SK-N-MC (cell line): ENCODE results near the gene AMBRA1.
A peak's percentile ranks its signal among the peaks of the same experiment; 100 is the strongest.

Experiments used
- DNase-seq: peaks from one replicate; pipeline ENCODE4 v3.0.0-alpha.2; 2011; ENCODE audit warnings: low read depth, low spot score
- H3K27ac ChIP-seq: fragments of 200-600 bp; sonication (generic); 2 replicates; pipeline ENCODE4 v1.5.1; 2016; ENCODE audit warnings: mixed run types
- H3K36me3 ChIP-seq: fragments of 200-600 bp; sonication (generic); 2 replicates; pipeline ENCODE4 v1.6.1; 2017; ENCODE audit warnings: antibody characterized with exemption, low read length, mixed read lengths; ENCODE audit not compliant: insufficient read depth
- H3K4me3 ChIP-seq: fragments of 200-600 bp; sonication (generic); 2 replicates; pipeline ENCODE4 v1.5.1; 2016
- H3K9ac ChIP-seq: fragments of 200-600 bp; sonication (generic); 2 replicates; pipeline ENCODE4 v1.8.0; 2017; ENCODE audit warnings: mixed run types, mixed read lengths; ENCODE audit not compliant: insufficient read length
- H3K9me3 ChIP-seq: fragments of 200-600 bp; sonication (generic); 2 replicates; pipeline ENCODE4 v1.6.1; 2017; ENCODE audit warnings: low read depth, mild to moderate bottlenecking, antibody characterized with exemption, low read length, moderate library complexity, mixed read lengths
- EZH2 ChIP-seq: fragments of 200-600 bp; sonication (generic); IDR thresholded peaks from one replicate; pipeline ENCODE4 v1.6.1; 2017; ENCODE audit warnings: antibody characterized with exemption
- FOXP2 ChIP-seq: optimal IDR thresholded peaks from 2 replicates; pipeline ENCODE3; 2011; ENCODE audit warnings: mild to moderate bottlenecking, moderate library complexity; ENCODE audit not compliant: insufficient read depth; ENCODE audit errors: extremely low read length, control extremely low read depth
- POLR2AphosphoS5 ChIP-seq: IDR thresholded peaks from 2 replicates; pipeline ENCODE4 v1.6.1; 2012; ENCODE audit warnings: mild to moderate bottlenecking, low read depth, low read length, borderline replicate concordance

AMBRA1 gene

DNA sequence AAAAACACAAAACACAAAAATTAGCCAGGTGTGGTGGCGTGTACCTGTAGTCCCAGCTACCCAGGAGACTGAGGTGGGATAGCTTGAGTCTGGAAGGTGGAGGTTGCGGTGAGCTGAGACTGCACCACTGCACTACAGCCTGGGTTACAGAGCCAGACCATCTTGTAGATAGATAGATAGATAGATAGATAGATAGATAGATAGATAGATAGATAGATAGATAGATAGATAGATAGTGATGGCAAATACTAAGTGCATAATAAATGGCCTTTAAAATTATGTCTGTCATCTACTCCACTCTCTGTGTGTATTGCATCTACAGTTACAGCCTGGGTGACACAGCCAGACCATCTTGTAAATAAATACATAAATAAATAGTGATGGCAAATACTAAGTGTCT lies 146.3 kb downstream of the AMBRA1 start:
- Histone ChIP-seq H3K27ac (no peak overlapping the region), H3K36me3 (peaks cover 8% of the 10 kb centered on the region; the same call in 1 of the 2 replicates), H3K9ac (no peak overlapping the region), H3K9me3 (no peaks in the 10 kb centered on the region), H3K4me3 (no peak overlapping the region)
- DNase-seq = no peak
- TF ChIP-seq FOXP2 = no peak
- TF ChIP-seq POLR2AphosphoS5 = no peak
- no peak for TF ChIP-seq EZH2

DNA sequence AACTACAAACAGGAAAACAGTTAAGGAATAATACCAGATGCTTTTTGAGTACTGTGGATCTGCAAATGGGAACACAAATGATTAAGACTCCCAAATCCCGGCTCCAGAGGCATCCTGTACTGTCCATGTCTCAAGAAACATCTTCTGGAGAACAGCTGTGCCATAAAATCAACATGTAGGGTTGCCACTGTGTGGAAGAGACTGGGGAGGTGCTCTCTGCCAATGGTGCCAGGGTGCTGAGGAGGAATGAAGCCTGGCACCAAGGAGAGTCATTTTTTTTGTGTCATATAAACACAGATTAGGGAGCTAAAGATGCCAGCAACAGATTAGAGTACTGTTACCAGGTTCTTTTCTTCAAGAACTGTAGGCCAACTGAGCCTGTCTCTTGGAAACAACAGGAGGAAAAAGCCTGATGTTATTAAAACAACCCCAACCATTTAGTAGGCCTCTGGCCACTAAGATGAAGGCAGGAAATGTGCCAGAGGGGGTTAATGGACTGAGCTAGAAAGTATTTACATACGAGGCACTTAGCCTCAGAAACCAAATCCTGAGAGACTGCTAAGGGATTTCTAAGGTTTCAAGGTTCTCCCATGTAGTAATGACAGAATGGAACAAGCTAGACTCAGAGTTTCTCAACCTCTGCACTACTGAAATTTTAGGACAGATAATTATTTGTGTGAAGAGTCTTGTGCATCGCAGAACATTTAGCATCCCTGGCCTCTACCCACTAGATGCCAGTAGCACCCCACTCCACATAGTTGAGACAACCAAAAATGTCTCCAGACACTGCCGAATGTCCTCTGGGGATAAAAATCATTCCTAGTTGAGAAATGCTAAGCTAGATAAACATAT lies 147.7 kb downstream of the AMBRA1 start:
- H3K36me3 ChIP-seq = peaks cover 21% of the 10 kb centered on the region
- H3K27ac ChIP-seq = peak overlapping the region; percentile 3; the same call in 1 of the 2 replicates
- TF ChIP-seq FOXP2 (no peak), POLR2AphosphoS5 (no peak), EZH2 (no peak)

DNA sequence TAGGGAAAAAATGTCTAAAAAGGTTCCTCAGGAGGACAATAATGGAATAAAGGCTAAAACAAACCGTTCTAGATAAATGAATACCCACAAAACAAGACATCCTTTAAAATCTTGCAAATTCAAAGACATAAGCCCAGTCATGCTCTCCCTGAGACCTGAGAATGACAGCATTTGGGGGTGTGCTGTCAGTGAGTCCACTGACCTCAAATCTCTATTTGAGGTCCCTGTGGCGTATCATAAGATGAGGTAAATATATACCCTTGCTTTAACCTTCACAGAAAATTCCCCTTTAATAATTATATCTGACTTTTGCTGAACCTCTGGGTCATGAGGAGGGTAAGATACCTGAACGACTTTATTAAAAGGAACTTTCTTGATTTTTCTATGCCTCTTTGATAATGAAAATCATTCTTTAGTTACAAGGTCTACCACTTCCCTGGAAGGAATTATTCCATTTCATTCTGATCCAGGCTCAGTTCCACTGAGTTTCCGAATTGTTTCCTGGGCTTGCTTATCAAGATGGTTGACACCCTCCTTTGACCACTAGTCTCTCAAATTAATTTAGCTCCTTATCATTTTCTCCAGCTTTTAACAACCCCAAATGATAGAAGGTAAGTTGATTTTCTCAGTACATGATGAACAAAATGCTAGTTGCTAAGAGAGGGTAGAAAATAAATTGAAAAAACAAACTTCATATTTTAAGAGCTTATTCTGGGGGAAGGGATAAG lies 148.5 kb downstream of the AMBRA1 start:
- H3K27ac ChIP-seq = no peak overlapping the region
- H3K36me3 ChIP-seq = peaks cover 26% of the 10 kb centered on the region
- H3K9ac ChIP-seq = no peak overlapping the region
- no peaks in the 10 kb centered on the region for H3K9me3 ChIP-seq
- H3K4me3 ChIP-seq = no peak overlapping the region
- TF ChIP-seq POLR2AphosphoS5 (no peak), FOXP2 (no peak), EZH2 (no peak)
- no peak for DNase-seq

More for the DNA sequence above, 147.7 kb downstream of the AMBRA1 start:
- no peak overlapping the region for H3K4me3 ChIP-seq
- H3K9ac ChIP-seq = no peak overlapping the region
- no peaks in the 10 kb centered on the region for H3K9me3 ChIP-seq
- no peak for DNase-seq

DNA sequence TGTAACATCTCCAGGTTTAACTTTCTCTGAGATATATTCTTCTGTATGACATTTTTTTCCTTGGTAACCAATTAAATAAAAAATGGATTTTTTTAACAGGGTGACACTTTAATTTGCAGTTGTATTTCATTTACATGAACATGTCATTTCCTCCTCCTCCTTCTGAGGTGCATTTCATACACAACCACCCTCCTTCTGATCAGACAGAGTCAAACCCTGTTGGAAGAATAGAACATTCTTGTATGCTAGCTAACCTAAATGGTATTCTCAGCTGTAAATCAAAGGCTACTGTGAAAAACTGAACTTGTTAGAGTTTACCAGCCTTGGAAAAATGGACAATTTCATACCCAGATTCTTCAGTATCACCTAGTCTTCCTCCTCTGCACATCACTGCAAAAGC lies 149.5 kb downstream of the AMBRA1 start:
- DNase-seq = no peak
- TF ChIP-seq FOXP2 (no peak), EZH2 (no peak), POLR2AphosphoS5 (no peak)
- H3K36me3 ChIP-seq = peaks cover 26% of the 10 kb centered on the region
- H3K9me3 ChIP-seq = no peaks in the 10 kb centered on the region
- no peak overlapping the region for H3K9ac ChIP-seq
- no peak overlapping the region for H3K27ac ChIP-seq
- H3K4me3 ChIP-seq = no peak overlapping the region

DNA sequence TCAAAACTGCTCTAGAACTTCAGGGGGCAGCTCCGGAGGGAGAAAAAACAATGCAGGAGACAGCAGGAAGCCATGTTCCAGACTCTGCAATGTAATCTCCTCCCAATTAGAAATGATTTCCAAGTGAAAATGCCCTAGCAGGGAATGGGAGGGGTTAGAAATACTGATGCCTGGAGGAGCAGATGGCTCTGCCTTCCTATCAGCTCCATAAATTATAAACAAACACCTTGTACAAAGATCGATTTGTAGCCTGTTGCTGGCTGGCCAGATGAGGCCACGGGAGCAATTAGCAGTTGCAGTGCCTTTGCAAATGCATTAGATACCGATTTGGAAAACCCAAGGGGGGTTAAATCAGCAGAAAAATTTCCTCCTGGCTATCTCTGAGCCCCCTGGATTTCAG lies 155.6 kb downstream of the AMBRA1 start:
- Histone ChIP-seq H3K27ac (no peak overlapping the region), H3K9me3 (no peaks in the 10 kb centered on the region), H3K36me3 (peaks cover 35% of the 10 kb centered on the region), H3K9ac (no peak overlapping the region), H3K4me3 (no peak overlapping the region)
- DNase-seq = no peak
- no peak for TF ChIP-seq POLR2AphosphoS5
- TF ChIP-seq FOXP2 = no peak
- TF ChIP-seq EZH2 = no peak

DNA sequence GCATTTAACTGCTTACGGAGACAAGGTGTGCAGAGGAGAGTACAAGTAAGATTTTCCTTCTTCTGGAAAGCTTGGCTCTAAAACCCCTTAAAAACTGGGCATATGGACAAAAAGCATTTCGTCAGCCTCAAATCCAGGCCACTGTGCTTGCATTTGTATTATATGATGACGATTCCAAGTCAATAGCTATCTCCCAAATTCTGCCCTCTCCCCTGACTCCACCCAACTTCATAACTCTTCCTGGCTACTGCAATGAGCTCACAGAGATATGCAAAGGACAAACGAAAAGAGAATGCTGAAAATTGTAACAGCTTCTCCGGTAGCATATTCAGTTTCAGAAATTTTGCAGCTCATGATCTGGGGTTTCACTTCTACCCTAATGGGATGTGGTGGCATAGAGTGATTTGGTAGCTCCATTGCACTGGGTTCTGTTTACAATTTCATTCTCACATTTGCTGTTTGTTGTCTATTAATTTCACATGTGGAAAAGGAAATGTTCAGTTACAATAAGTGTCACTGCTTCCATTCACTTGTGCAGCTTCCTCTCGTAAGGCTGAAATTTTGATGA lies 156.6 kb downstream of the AMBRA1 start:
- Histone ChIP-seq H3K9me3 (no peaks in the 10 kb centered on the region), H3K4me3 (no peak overlapping the region), H3K9ac (no peak overlapping the region), H3K27ac (no peak overlapping the region), H3K36me3 (peaks cover 32% of the 10 kb centered on the region)
- TF ChIP-seq POLR2AphosphoS5 (no peak), FOXP2 (no peak), EZH2 (no peak)
- DNase-seq = no peak

DNA sequence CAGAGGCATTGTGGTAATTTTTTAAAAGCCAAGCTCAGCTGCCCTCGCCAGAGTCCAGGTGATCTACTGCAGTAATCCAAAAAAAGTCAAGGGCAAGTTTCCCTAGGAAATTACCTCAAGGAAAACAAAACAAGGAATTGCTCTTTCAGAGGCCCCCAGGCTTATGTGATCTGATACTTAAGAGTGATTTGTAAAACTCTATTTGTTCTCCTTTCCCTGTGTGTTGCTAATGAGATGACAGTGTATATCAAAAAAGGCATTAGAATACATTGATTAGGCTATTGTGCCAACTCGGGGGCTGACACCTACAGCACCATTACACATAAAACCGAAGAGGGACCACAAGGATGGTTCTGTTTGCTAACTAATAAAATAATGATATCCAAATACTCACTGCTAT lies 157.7 kb downstream of the AMBRA1 start:
- TF ChIP-seq POLR2AphosphoS5 = no peak
- no peak for TF ChIP-seq EZH2
- TF ChIP-seq FOXP2 = no peak

DNA sequence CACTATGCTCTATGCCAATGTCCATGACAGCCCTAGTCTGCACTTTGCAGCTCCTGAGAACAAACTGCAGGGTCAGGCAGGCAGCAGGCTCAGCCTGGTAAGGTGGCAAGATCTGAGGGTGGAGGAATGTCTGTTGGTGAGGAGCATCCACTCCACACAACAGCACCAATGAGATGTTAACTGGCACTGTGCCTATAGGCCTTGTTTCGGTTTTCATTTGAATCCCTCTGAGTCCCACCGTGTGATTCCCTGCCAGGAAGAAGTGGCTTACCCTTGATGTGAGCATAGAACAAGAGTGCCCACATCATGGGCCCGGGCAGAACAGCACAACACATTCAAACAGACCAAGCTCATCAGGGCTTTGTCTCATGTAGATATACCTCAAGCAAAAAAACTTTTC lies 158.1 kb downstream of the AMBRA1 start:
- Histone ChIP-seq H3K36me3 (peaks cover 23% of the 10 kb centered on the region; the same call in 1 of the 2 replicates), H3K9ac (no peak overlapping the region), H3K4me3 (no peak overlapping the region), H3K9me3 (no peaks in the 10 kb centered on the region), H3K27ac (no peak overlapping the region)
- TF ChIP-seq FOXP2 = no peak
- no peak for TF ChIP-seq POLR2AphosphoS5
- TF ChIP-seq EZH2 = no peak
- DNase-seq = no peak

More for the DNA sequence above, 157.7 kb downstream of the AMBRA1 start:
- no peak overlapping the region for H3K27ac ChIP-seq
- no peaks in the 10 kb centered on the region for H3K9me3 ChIP-seq
- peaks cover 26% of the 10 kb centered on the region; the same call in 1 of the 2 replicates for H3K36me3 ChIP-seq
- no peak overlapping the region for H3K4me3 ChIP-seq
- no peak for DNase-seq
- H3K9ac ChIP-seq = no peak overlapping the region
